ENCODE data around the gene ELOVL5. TPM values are rescaled to one million over a fixed set of nuclear protein-coding genes. Genes with fewer than 3 reads are reported as not detected.
"Not testable (repeated sequence)": the region's sequence is repeated elsewhere in the genome, so short reads cannot be mapped to it uniquely, and the experiment has no call there.

The ELOVL5 gene
- total RNA-seq, 5 donors from 2014 or later (not counting 1 experiment from before 2014, with no cell fraction given): 71.4 to 101 (median 86.5) TPM

GRCh38 chr6:53353624-53354023 is 4.9 kb upstream of the ELOVL5 start:
- Histone ChIP-seq H3K4me1 (ENCODE audit: control insufficient read depth in 1 of 2, extremely low read depth in 1 of 2, insufficient read depth in 2 of 2, low read length in 2 of 2) (peaks cover 9 to 11% of the 10 kb centered on the region in 2 experiments), H3K27me3 (replicated peaks in 1 of 2; ENCODE audit: control insufficient read depth in 2 of 2, extremely low read depth in 1 of 2, insufficient read depth in 2 of 2, low read length in 1 of 2) (no peaks in the 10 kb centered on the region), H3K36me3 (ENCODE audit: control insufficient read depth in 2 of 2, extremely low read depth in 1 of 2, insufficient read depth in 1 of 2, low read length in 1 of 2) (no peaks in the 10 kb centered on the region), H3K4me3 (ENCODE audit: control insufficient read depth in 1 of 2, extremely low read depth in 1 of 2, low read length in 1 of 2) (no peak overlapping the region), H3K27ac (ENCODE audit: low read length) (no peak overlapping the region), H3K9me3 (no peaks in the 10 kb centered on the region)
- peaks cover 20 to 32% (median 24%) of the 10 kb centered on the region in 3 donors for H3K4me1 Mint-ChIP-seq
- no peak overlapping the region for H3K27ac Mint-ChIP-seq
- H3K4me3 Mint-ChIP-seq: no peak overlapping the region
- WGBS (ENCODE audit: insufficient coverage): 82% methylated on average over 1 of the region's 1 CpG
- CTCF ChIA-PET: interaction anchor here (0.7 to 0.9 kb wide), 2 partner anchors 74 to 166 kb away, joined by 3 read pairs; no protein-coding TSS in a partner anchor
- no peak for DNase-seq
- POLR2A ChIA-PET: no interaction called here
- ATAC-seq (replicated peaks in 1 of 4): no peak
- no peaks in the 10 kb centered on the region for H3K27me3 Mint-ChIP-seq
- no peaks in the 10 kb centered on the region for H3K9me3 Mint-ChIP-seq
- no peaks in the 10 kb centered on the region for H3K36me3 Mint-ChIP-seq

- Mint-ChIP-seq H3K4me3 (no peak overlapping the region), H3K27ac (peak overlapping the region in 1 of 2 donors; percentile 1)
Observed at GRCh38 chr6:53352360-53352759, 3.6 kb upstream of the ELOVL5 start.

GRCh38 chr6:53349209-53349693 is 501 bp upstream of the ELOVL5 start:
- peak overlapping the region; percentile 89 to 97 (median 95) for H3K4me3 Mint-ChIP-seq
- CTCF ChIA-PET: interaction anchor here (0.5 to 1.5 kb wide), 5 partner anchors 11 to 58 kb away, joined by 3 to 4 read pairs (median 3); no protein-coding TSS in a partner anchor
- peak overlapping the region; percentile 91 for H3K27ac Mint-ChIP-seq
- POLR2A ChIA-PET: interaction anchor here (1.0 to 4.0 kb wide), 5 partner anchors 9 to 37 kb away, joined by 4 to 38 read pairs (median 16); no protein-coding TSS in a partner anchor
- no peak for ATAC-seq (replicated peaks in 1 of 4)
- H3K27me3 ChIP-seq (replicated peaks in 1 of 2; ENCODE audit: control insufficient read depth in 2 of 2, extremely low read depth in 1 of 2, insufficient read depth in 2 of 2, low read length in 1 of 2): no peaks in the 10 kb centered on the region
- no peaks in the 10 kb centered on the region for H3K9me3 ChIP-seq
- H3K9me3 Mint-ChIP-seq: no peaks in the 10 kb centered on the region
- H3K27me3 Mint-ChIP-seq: no peaks in the 10 kb centered on the region
- no peak for DNase-seq
- WGBS (ENCODE audit: insufficient coverage): 0% methylated on average over 5 of the region's 15 CpGs
- peak overlapping the region; percentile 81 for H3K27ac ChIP-seq (ENCODE audit: low read length)
- peaks cover 9% of the 10 kb centered on the region for H3K36me3 Mint-ChIP-seq
- peak overlapping the region; percentile 71 to 91 for H3K4me3 ChIP-seq (ENCODE audit: control insufficient read depth in 1 of 2, extremely low read depth in 1 of 2, low read length in 1 of 2)
- H3K36me3 ChIP-seq (ENCODE audit: control insufficient read depth in 2 of 2, extremely low read depth in 1 of 2, insufficient read depth in 1 of 2, low read length in 1 of 2): no peaks in the 10 kb centered on the region
- H3K4me1 Mint-ChIP-seq: peaks cover 41 to 46% (median 42%) of the 10 kb centered on the region in 3 donors
- peaks cover 16 to 19% of the 10 kb centered on the region in 2 experiments for H3K4me1 ChIP-seq (ENCODE audit: control insufficient read depth in 1 of 2, extremely low read depth in 1 of 2, insufficient read depth in 2 of 2, low read length in 2 of 2)

More at GRCh38 chr6:53352360-53352759, 3.6 kb upstream of the ELOVL5 start:
- no peaks in the 10 kb centered on the region for H3K27me3 Mint-ChIP-seq
- POLR2A ChIA-PET: no interaction called here
- Histone ChIP-seq H3K27me3 (replicated peaks in 1 of 2; ENCODE audit: control insufficient read depth in 2 of 2, extremely low read depth in 1 of 2, insufficient read depth in 2 of 2, low read length in 1 of 2) (no peaks in the 10 kb centered on the region), H3K27ac (ENCODE audit: low read length) (no peak overlapping the region), H3K4me1 (ENCODE audit: control insufficient read depth in 1 of 2, extremely low read depth in 1 of 2, insufficient read depth in 2 of 2, low read length in 2 of 2) (peaks cover 0 to 4% of the 10 kb centered on the region in 2 experiments), H3K4me3 (ENCODE audit: control insufficient read depth in 1 of 2, extremely low read depth in 1 of 2, low read length in 1 of 2) (no peak overlapping the region), H3K36me3 (ENCODE audit: control insufficient read depth in 2 of 2, extremely low read depth in 1 of 2, insufficient read depth in 1 of 2, low read length in 1 of 2) (no peaks in the 10 kb centered on the region), H3K9me3 (no peaks in the 10 kb centered on the region)
- CTCF ChIA-PET: interaction anchor here in 1 of 2 donors (0.6 to 1.3 kb wide), 2 partner anchors 14 to 214 kb away, joined by 4 read pairs; no protein-coding TSS in a partner anchor
- no CpG with 5 or more reads among the region's 3 CpGs for WGBS (ENCODE audit: insufficient coverage)
- no peaks in the 10 kb centered on the region for H3K9me3 Mint-ChIP-seq
- ATAC-seq (replicated peaks in 1 of 4) (no peak), DNase-seq (no peak)
- H3K36me3 Mint-ChIP-seq: no peaks in the 10 kb centered on the region
- peaks cover 10 to 20% (median 14%) of the 10 kb centered on the region in 3 donors for H3K4me1 Mint-ChIP-seq

- peak overlapping the region; percentile 89 to 97 (median 95) for H3K4me3 Mint-ChIP-seq
- H3K27me3 Mint-ChIP-seq: no peaks in the 10 kb centered on the region
- WGBS (ENCODE audit: insufficient coverage): 0% methylated on average over 35 of the region's 38 CpGs
- peak overlapping the region; percentile 91 to 96 for H3K27ac Mint-ChIP-seq
- ChIA-PET CTCF (interaction anchor here (0.6 to 2.0 kb wide), 13 partner anchors 10 to 177 kb away, joined by 3 to 13 read pairs (median 6); no protein-coding TSS in a partner anchor), POLR2A (interaction anchor here (0.6 to 4.0 kb wide), 16 partner anchors 8 to 108 kb away, joined by 3 to 38 read pairs (median 8); no protein-coding TSS in a partner anchor)
- DNase-seq (peak in 23 of 35 experiments; percentile 17 to 60 (median 34)), ATAC-seq (replicated peaks in 1 of 4) (peak; percentile 6 to 33 (median 28))
- no peaks in the 10 kb centered on the region for H3K36me3 ChIP-seq (ENCODE audit: control insufficient read depth in 2 of 2, extremely low read depth in 1 of 2, insufficient read depth in 1 of 2, low read length in 1 of 2)
- no peaks in the 10 kb centered on the region for H3K9me3 Mint-ChIP-seq
- H3K4me1 ChIP-seq (ENCODE audit: control insufficient read depth in 1 of 2, extremely low read depth in 1 of 2, insufficient read depth in 2 of 2, low read length in 2 of 2): peaks cover 16 to 30% of the 10 kb centered on the region in 2 experiments
- H3K27ac ChIP-seq (ENCODE audit: low read length): peak overlapping the region; percentile 81
- no peaks in the 10 kb centered on the region for H3K9me3 ChIP-seq
- no peaks in the 10 kb centered on the region for H3K27me3 ChIP-seq (replicated peaks in 1 of 2; ENCODE audit: control insufficient read depth in 2 of 2, extremely low read depth in 1 of 2, insufficient read depth in 2 of 2, low read length in 1 of 2)
- peaks cover 54 to 60% (median 55%) of the 10 kb centered on the region in 3 donors for H3K4me1 Mint-ChIP-seq
- H3K36me3 Mint-ChIP-seq: peaks cover 9% of the 10 kb centered on the region
- H3K4me3 ChIP-seq (ENCODE audit: control insufficient read depth in 1 of 2, extremely low read depth in 1 of 2, low read length in 1 of 2): peak overlapping the region; percentile 71 to 91
Observed at GRCh38 chr6:53347921-53348370, 804 bp downstream of the ELOVL5 start.

- DNase-seq (peak in 28 of 35 experiments; percentile 12 to 65 (median 30)), ATAC-seq (replicated peaks in 1 of 4) (peak; percentile 10 to 47 (median 37))
- POLR2A ChIA-PET: interaction anchor here (0.6 to 4.0 kb wide), 19 partner anchors 9 to 957 kb away, joined by 3 to 38 read pairs (median 7); no protein-coding TSS in a partner anchor
- Histone ChIP-seq H3K9me3 (no peaks in the 10 kb centered on the region), H3K36me3 (ENCODE audit: control insufficient read depth in 2 of 2, extremely low read depth in 1 of 2, insufficient read depth in 1 of 2, low read length in 1 of 2) (no peaks in the 10 kb centered on the region), H3K27me3 (replicated peaks in 1 of 2; ENCODE audit: control insufficient read depth in 2 of 2, extremely low read depth in 1 of 2, insufficient read depth in 2 of 2, low read length in 1 of 2) (no peaks in the 10 kb centered on the region), H3K4me3 (ENCODE audit: control insufficient read depth in 1 of 2, extremely low read depth in 1 of 2, low read length in 1 of 2) (peak overlapping the region; percentile 71 to 91), H3K27ac (ENCODE audit: low read length) (peak overlapping the region; percentile 81), H3K4me1 (ENCODE audit: control insufficient read depth in 1 of 2, extremely low read depth in 1 of 2, insufficient read depth in 2 of 2, low read length in 2 of 2) (peaks cover 16 to 32% of the 10 kb centered on the region in 2 experiments)
- Mint-ChIP-seq H3K36me3 (peaks cover 9% of the 10 kb centered on the region), H3K4me3 (peak overlapping the region; percentile 89 to 97 (median 95)), H3K9me3 (no peaks in the 10 kb centered on the region), H3K27ac (peak overlapping the region; percentile 91 to 96), H3K27me3 (no peaks in the 10 kb centered on the region), H3K4me1 (peaks cover 59 to 65% (median 60%) of the 10 kb centered on the region in 3 donors)
- CTCF ChIA-PET: interaction anchor here (0.6 to 2.0 kb wide), 16 partner anchors 9 to 178 kb away, joined by 3 to 13 read pairs (median 6); no protein-coding TSS in a partner anchor
- WGBS (ENCODE audit: insufficient coverage): under 1% methylated on average over 10 of the region's 23 CpGs
Observed at GRCh38 chr6:53347250-53347920, 1.4 kb downstream of the ELOVL5 start.

- peaks cover 73 to 79% (median 74%) of the 10 kb centered on the region in 3 donors for H3K4me1 Mint-ChIP-seq
- WGBS (ENCODE audit: insufficient coverage): no CpG with 5 or more reads among the region's 5 CpGs
- not testable (repeated sequence) for H3K27me3 Mint-ChIP-seq; H3K4me3 ChIP-seq (ENCODE audit: control insufficient read depth in 1 of 2, extremely low read depth in 1 of 2, low read length in 1 of 2); H3K36me3 Mint-ChIP-seq; H3K9me3 ChIP-seq; H3K9me3 Mint-ChIP-seq; ATAC-seq (replicated peaks in 1 of 4); H3K27me3 ChIP-seq (replicated peaks in 1 of 2; ENCODE audit: control insufficient read depth in 2 of 2, extremely low read depth in 1 of 2, insufficient read depth in 2 of 2, low read length in 1 of 2); DNase-seq; H3K36me3 ChIP-seq (ENCODE audit: control insufficient read depth in 2 of 2, extremely low read depth in 1 of 2, insufficient read depth in 1 of 2, low read length in 1 of 2)
- POLR2A ChIA-PET: interaction anchor here (0.6 to 4.0 kb wide), 4 partner anchors 9 to 171 kb away, joined by 4 to 16 read pairs (median 8); no protein-coding TSS in a partner anchor
- peak overlapping the region; percentile 89 to 97 (median 95) for H3K4me3 Mint-ChIP-seq
- Histone ChIP-seq H3K27ac (ENCODE audit: low read length) (peak overlapping the region; percentile 81), H3K4me1 (ENCODE audit: control insufficient read depth in 1 of 2, extremely low read depth in 1 of 2, insufficient read depth in 2 of 2, low read length in 2 of 2) (peaks cover 20 to 43% of the 10 kb centered on the region in 2 experiments)
- H3K27ac Mint-ChIP-seq: peak overlapping the region; percentile 91 to 96
- CTCF ChIA-PET: interaction anchor here (1.0 to 1.8 kb wide), 3 partner anchors 10 to 14 kb away, joined by 3 to 9 read pairs (median 3); no protein-coding TSS in a partner anchor
Observed at GRCh38 chr6:53346049-53346448, 2.7 kb downstream of the ELOVL5 start.
